ENCODE results near the gene ARAP2.
A peak's percentile ranks its signal among the peaks of the same experiment; 100 is the strongest.

ARAP2 gene

DNA sequence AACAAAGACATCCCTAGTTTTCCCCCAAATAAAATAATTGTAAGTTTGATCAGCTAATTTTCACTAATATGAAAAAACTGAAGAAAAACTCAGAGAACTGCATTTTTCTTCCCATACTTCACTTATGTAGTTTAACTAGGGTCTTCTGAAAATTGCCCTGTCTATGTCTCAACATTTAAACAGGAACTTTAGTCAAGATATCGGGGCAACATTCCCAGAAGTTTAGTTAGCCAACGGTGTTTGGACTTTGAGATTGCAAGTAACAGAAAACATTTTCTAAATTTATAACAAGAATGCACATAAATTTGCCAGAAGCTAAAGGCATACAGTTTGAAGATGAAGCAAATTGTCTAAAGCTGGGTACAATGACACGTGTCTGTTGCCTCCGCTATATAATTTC is 201.1 kb downstream of the ARAP2 start:
- TF ChIP-seq POLR2AphosphoS5 (IDR thresholded peaks at IDR 0.05; ENCODE audit: low read depth, low read length) (no peak), TAF1 (IDR thresholded peaks at IDR 0.05; ENCODE audit: borderline replicate concordance, low read depth, low read length) (no peak), POLR2A (IDR thresholded peaks at IDR 0.05; ENCODE audit: low read depth, low read length) (no peak)
- no peak for DNase-seq (ENCODE audit: insufficient read length)
- FAIRE-seq = no peak

DNA sequence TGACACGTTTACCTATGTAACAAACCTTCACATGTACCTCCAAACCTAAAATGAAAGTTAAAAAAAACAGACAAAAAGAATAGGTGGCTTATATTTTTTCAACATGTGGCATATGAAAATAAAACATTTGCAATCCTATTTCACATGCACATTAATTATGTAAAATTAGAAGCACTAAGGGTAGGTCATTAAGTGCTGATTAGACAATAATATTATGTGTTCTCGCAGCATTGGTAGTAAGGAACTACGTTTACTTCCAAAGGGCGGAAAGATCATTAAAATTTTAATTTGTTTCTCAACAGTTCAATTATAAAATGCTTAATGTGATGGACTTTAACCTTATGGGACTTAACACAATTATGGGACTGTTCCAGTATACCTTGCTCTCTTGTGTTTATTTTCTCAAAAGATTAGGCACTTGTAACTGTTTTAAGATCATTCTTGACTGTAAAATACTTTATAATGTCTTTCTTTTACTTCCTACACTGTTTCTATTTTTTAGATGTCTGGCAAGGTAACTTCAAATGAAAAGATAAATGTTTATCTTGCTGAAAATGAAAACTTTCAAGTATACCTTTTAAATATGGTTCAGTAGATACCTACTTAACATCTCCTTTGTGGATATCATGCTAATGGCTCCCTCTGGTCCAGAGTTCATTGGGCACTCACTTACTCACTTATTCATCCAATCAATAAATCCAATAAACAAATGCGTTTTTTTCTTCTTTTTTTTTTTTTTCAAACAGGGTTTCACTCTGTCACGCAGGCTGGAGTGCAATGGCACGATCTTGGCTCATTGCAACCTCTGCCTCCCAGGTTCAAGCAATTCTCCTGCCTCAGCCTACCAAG is 202.0 kb downstream of the ARAP2 start:
- FAIRE-seq = no peak
- no peak for TF ChIP-seq TAF1 (IDR thresholded peaks at IDR 0.05; ENCODE audit: borderline replicate concordance, low read depth, low read length)
- TF ChIP-seq POLR2AphosphoS5 (IDR thresholded peaks at IDR 0.05; ENCODE audit: low read depth, low read length) = no peak
- no peak for TF ChIP-seq POLR2A (IDR thresholded peaks at IDR 0.05; ENCODE audit: low read depth, low read length)

DNA sequence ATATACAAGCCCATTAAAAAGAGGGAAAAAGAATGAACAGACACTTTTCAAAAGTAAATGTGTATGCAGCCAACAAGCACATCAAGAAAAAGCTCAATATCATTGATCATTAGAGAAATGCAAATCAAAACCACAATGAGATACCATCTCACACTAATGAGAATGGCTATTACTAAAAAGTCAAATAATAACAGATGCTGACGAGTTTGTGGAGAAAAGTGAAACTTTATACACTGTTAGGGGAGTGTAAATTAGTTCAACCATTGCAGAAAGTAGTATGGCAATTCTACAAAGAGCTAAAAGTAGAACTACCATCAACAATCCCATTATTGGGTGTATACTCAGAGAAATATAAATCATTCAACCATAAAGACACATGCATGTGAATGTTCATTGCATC is 203.0 kb downstream of the ARAP2 start:
- no peak for TF ChIP-seq TAF1 (IDR thresholded peaks at IDR 0.05; ENCODE audit: borderline replicate concordance, low read depth, low read length)
- TF ChIP-seq POLR2A (IDR thresholded peaks at IDR 0.05; ENCODE audit: low read depth, low read length) = no peak
- TF ChIP-seq POLR2AphosphoS5 (IDR thresholded peaks at IDR 0.05; ENCODE audit: low read depth, low read length) = no peak
- DNase-seq (ENCODE audit: insufficient read length) (no peak), FAIRE-seq (no peak)

More for the DNA sequence above, 202.0 kb downstream of the ARAP2 start:
- no peak for DNase-seq (ENCODE audit: insufficient read length)

DNA sequence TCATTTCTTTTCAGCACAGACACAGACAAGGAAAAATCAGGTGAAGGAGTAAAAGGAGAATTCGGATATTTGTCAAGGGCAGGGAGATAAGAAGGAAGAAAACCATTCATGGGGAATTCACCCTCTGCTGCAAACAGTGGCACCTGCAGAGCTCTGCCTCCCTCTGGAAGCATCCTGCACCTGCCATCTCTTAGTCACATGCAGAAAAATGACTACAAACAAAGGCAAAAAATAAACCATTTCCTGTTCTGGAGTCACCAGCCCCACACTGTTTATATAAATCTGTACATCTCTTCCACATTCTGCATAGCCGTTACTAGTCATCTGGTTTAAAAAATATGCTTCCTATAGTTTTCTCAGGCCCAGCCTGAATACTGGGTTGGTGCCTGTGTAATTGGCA is 205.3 kb downstream of the ARAP2 start:
- TF ChIP-seq POLR2A (IDR thresholded peaks at IDR 0.05; ENCODE audit: low read depth, low read length) (no peak), TAF1 (IDR thresholded peaks at IDR 0.05; ENCODE audit: borderline replicate concordance, low read depth, low read length) (no peak)
- FAIRE-seq (no peak), DNase-seq (ENCODE audit: insufficient read length) (no peak)

DNA sequence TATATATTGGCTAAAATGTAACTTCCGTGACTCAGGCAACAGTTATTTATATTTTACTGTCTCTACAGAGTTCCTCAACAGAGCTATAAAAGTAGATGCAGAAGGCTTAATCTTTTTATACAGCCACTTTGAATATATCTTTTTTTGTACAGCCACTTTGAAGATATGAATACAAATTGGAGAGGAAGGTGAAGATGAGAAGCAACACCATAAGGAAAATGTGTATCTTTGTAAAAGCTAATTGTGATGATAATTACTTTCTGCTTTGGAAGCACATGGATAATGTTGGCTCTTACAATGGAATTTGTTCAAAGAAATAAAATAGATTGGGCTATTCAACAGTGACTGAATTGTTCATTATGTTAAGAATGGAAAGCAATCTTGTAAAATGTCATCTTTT is 205.8 kb downstream of the ARAP2 start:
- TF ChIP-seq POLR2AphosphoS5 (IDR thresholded peaks at IDR 0.05; ENCODE audit: low read depth, low read length) = no peak
- no peak for TF ChIP-seq TAF1 (IDR thresholded peaks at IDR 0.05; ENCODE audit: borderline replicate concordance, low read depth, low read length)
- TF ChIP-seq POLR2A (IDR thresholded peaks at IDR 0.05; ENCODE audit: low read depth, low read length) = no peak
- no peak for DNase-seq (ENCODE audit: insufficient read length)
- no peak for FAIRE-seq

GRCh38 chr4:36037127-36037526 is 207.2 kb downstream of the ARAP2 start:
- no peak for TF ChIP-seq POLR2AphosphoS5 (IDR thresholded peaks at IDR 0.05; ENCODE audit: low read depth, low read length)
- no peak for TF ChIP-seq POLR2A (IDR thresholded peaks at IDR 0.05; ENCODE audit: low read depth, low read length)
- TF ChIP-seq TAF1 (IDR thresholded peaks at IDR 0.05; ENCODE audit: borderline replicate concordance, low read depth, low read length) = no peak
- DNase-seq (ENCODE audit: insufficient read length) (no peak), FAIRE-seq (no peak)

- no peak for FAIRE-seq
- DNase-seq (ENCODE audit: insufficient read length) = no peak
- TF ChIP-seq TAF1 (IDR thresholded peaks at IDR 0.05; ENCODE audit: borderline replicate concordance, low read depth, low read length) (no peak), POLR2AphosphoS5 (IDR thresholded peaks at IDR 0.05; ENCODE audit: low read depth, low read length) (no peak), POLR2A (IDR thresholded peaks at IDR 0.05; ENCODE audit: low read depth, low read length) (no peak)
These were observed 214.4 kb downstream of the ARAP2 start for GRCh38 chr4:36029951-36030350.

DNA sequence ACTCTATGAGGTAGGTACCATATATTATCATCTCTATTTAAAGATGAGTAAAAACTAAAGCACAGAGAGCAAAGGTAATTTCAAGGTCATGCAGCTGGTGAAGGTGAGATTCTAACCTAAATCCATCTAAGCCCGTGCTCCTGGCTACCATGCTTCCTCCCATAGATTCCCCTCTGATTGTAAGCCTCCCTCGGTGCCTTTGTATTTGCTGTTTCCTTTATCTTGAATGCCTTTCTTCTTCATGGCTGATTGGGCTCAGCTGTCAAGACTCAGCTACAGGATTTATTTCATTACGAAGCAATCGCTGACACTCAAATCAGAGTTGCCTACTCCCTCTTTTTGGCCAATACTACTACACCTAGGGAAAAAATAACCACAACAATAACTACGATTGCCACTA is 217.1 kb downstream of the ARAP2 start:
- DNase-seq (ENCODE audit: insufficient read length) (no peak), FAIRE-seq (no peak)
- no peak for TF ChIP-seq TAF1 (IDR thresholded peaks at IDR 0.05; ENCODE audit: borderline replicate concordance, low read depth, low read length)
- TF ChIP-seq POLR2A (IDR thresholded peaks at IDR 0.05; ENCODE audit: low read depth, low read length) = no peak
- TF ChIP-seq POLR2AphosphoS5 (IDR thresholded peaks at IDR 0.05; ENCODE audit: low read depth, low read length) = no peak

- no peak for TF ChIP-seq TAF1 (IDR thresholded peaks at IDR 0.05; ENCODE audit: borderline replicate concordance, low read depth, low read length)
- FAIRE-seq (no peak), DNase-seq (ENCODE audit: insufficient read length) (no peak)
These were observed 217.9 kb downstream of the ARAP2 start for GRCh38 chr4:36026348-36026880.

- no peak for DNase-seq (ENCODE audit: insufficient read length)
- peak; percentile 14 for FAIRE-seq
- TF ChIP-seq POLR2AphosphoS5 (IDR thresholded peaks at IDR 0.05; ENCODE audit: low read depth, low read length) = no peak
- TF ChIP-seq TAF1 (IDR thresholded peaks at IDR 0.05; ENCODE audit: borderline replicate concordance, low read depth, low read length) = no peak
- TF ChIP-seq POLR2A (IDR thresholded peaks at IDR 0.05; ENCODE audit: low read depth, low read length) = no peak
These were observed 219.2 kb downstream of the ARAP2 start for GRCh38 chr4:36024901-36025660.

DNA sequence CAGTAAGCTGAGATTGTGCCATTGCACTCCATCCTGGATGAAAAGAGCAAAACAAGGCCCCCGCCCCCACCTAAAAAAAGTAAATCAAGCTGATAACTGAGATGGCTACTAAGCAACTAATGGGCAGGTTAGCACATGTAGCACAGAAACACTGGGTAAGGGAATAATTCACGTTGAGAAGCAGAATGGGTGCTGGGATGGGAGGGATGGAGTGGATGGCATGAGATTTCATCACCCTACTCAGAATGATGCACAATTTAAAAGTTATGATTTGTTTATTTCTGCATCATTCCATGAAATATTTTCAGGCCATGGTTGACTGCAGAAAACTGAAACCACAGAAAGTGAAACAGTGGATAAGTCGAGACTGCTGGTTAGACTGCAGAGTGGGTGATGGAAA is 224.0 kb downstream of the ARAP2 start:
- DNase-seq (ENCODE audit: insufficient read length) (no peak), FAIRE-seq (no peak)
- TF ChIP-seq POLR2AphosphoS5 (IDR thresholded peaks at IDR 0.05; ENCODE audit: low read depth, low read length) = no peak
